ENCODE data around the gene ENGASE.

The ENGASE gene

GRCh38 chr17:79126139-79126538, 51.5 kb downstream of the ENGASE start:
- Mint-ChIP-seq H3K9me3 (no peaks in the 10 kb centered on the region), H3K27ac (no peak overlapping the region), H3K36me3 (no peaks in the 10 kb centered on the region), H3K4me3 (no peak overlapping the region), H3K27me3 (peaks cover 15% of the 10 kb centered on the region), H3K4me1 (no peaks in the 10 kb centered on the region)
- DNase-seq (ENCODE audit: low spot score in 2 of 2) (no peak), ATAC-seq (ENCODE audit: low read depth) (no peak)

GRCh38 chr17:79127534-79128135, 53.0 kb downstream of the ENGASE start:
- no peaks in the 10 kb centered on the region for H3K36me3 Mint-ChIP-seq

GRCh38 chr17:79129523-79129922, 54.9 kb downstream of the ENGASE start:
- Mint-ChIP-seq H3K4me3 (no peak overlapping the region), H3K27me3 (peaks cover 21% of the 10 kb centered on the region), H3K4me1 (no peaks in the 10 kb centered on the region), H3K9me3 (no peaks in the 10 kb centered on the region), H3K27ac (no peak overlapping the region), H3K36me3 (no peaks in the 10 kb centered on the region)
- ATAC-seq (ENCODE audit: low read depth) (no peak), DNase-seq (ENCODE audit: low spot score in 2 of 2) (no peak)

More at GRCh38 chr17:79127534-79128135, 53.0 kb downstream of the ENGASE start:
- no peak for ATAC-seq (ENCODE audit: low read depth)
- no peaks in the 10 kb centered on the region for H3K9me3 Mint-ChIP-seq
- no peak overlapping the region for H3K4me3 Mint-ChIP-seq
- H3K4me1 Mint-ChIP-seq: no peaks in the 10 kb centered on the region
- no peak overlapping the region for H3K27ac Mint-ChIP-seq
- H3K27me3 Mint-ChIP-seq: peaks cover 18% of the 10 kb centered on the region
- DNase-seq (ENCODE audit: low spot score in 2 of 2): no peak

- Mint-ChIP-seq H3K4me3 (no peak overlapping the region), H3K9me3 (no peaks in the 10 kb centered on the region), H3K36me3 (no peaks in the 10 kb centered on the region), H3K4me1 (no peaks in the 10 kb centered on the region), H3K27ac (no peak overlapping the region), H3K27me3 (peaks cover 21% of the 10 kb centered on the region)
- ATAC-seq (ENCODE audit: low read depth) (no peak), DNase-seq (ENCODE audit: low spot score in 2 of 2) (no peak)
Measured at GRCh38 chr17:79130536-79131273, 56.1 kb downstream of the ENGASE start.

- Mint-ChIP-seq H3K27ac (no peak overlapping the region), H3K4me1 (no peaks in the 10 kb centered on the region), H3K36me3 (no peaks in the 10 kb centered on the region), H3K4me3 (no peak overlapping the region), H3K27me3 (peaks cover 23% of the 10 kb centered on the region), H3K9me3 (no peaks in the 10 kb centered on the region)
- DNase-seq (ENCODE audit: low spot score in 2 of 2) (no peak), ATAC-seq (ENCODE audit: low read depth) (no peak)
Measured at GRCh38 chr17:79131274-79131635, 56.6 kb downstream of the ENGASE start.

- Mint-ChIP-seq H3K4me3 (no peak overlapping the region), H3K4me1 (no peaks in the 10 kb centered on the region), H3K36me3 (no peaks in the 10 kb centered on the region), H3K9me3 (no peaks in the 10 kb centered on the region), H3K27ac (no peak overlapping the region), H3K27me3 (peaks cover 23% of the 10 kb centered on the region)
- no peak for ATAC-seq (ENCODE audit: low read depth)
- no peak for DNase-seq (ENCODE audit: low spot score in 2 of 2)
Measured at GRCh38 chr17:79131701-79132100, 57.1 kb downstream of the ENGASE start.

GRCh38 chr17:79132271-79133064, 57.8 kb downstream of the ENGASE start:
- H3K4me3 Mint-ChIP-seq: no peak overlapping the region
- no peaks in the 10 kb centered on the region for H3K36me3 Mint-ChIP-seq
- DNase-seq (ENCODE audit: low spot score in 2 of 2) (no peak), ATAC-seq (ENCODE audit: low read depth) (no peak)
- H3K27ac Mint-ChIP-seq: no peak overlapping the region
- H3K27me3 Mint-ChIP-seq: peaks cover 18% of the 10 kb centered on the region
- H3K4me1 Mint-ChIP-seq: no peaks in the 10 kb centered on the region
- H3K9me3 Mint-ChIP-seq: no peaks in the 10 kb centered on the region

GRCh38 chr17:79133214-79133613, 58.6 kb downstream of the ENGASE start:
- peaks cover under 1% of the 10 kb centered on the region for H3K9me3 Mint-ChIP-seq
- no peak for ATAC-seq (ENCODE audit: low read depth)
- H3K36me3 Mint-ChIP-seq: no peaks in the 10 kb centered on the region
- H3K27me3 Mint-ChIP-seq: peaks cover 19% of the 10 kb centered on the region
- H3K27ac Mint-ChIP-seq: no peak overlapping the region
- H3K4me1 Mint-ChIP-seq: no peaks in the 10 kb centered on the region
- H3K4me3 Mint-ChIP-seq: no peak overlapping the region
- DNase-seq (ENCODE audit: low spot score in 2 of 2): no peak

GRCh38 chr17:79133985-79134384, 59.4 kb downstream of the ENGASE start:
- Mint-ChIP-seq H3K27me3 (peaks cover 24% of the 10 kb centered on the region), H3K27ac (no peak overlapping the region)

GRCh38 chr17:79135011-79135410, 60.4 kb downstream of the ENGASE start:
- peaks cover 9% of the 10 kb centered on the region for H3K9me3 Mint-ChIP-seq
- DNase-seq (ENCODE audit: low spot score in 2 of 2) (no peak), ATAC-seq (ENCODE audit: low read depth) (no peak)
- H3K36me3 Mint-ChIP-seq: no peaks in the 10 kb centered on the region
- no peaks in the 10 kb centered on the region for H3K4me1 Mint-ChIP-seq
- peaks cover 24% of the 10 kb centered on the region for H3K27me3 Mint-ChIP-seq
- no peak overlapping the region for H3K4me3 Mint-ChIP-seq
- no peak overlapping the region for H3K27ac Mint-ChIP-seq

More at GRCh38 chr17:79133985-79134384, 59.4 kb downstream of the ENGASE start:
- Mint-ChIP-seq H3K4me3 (no peak overlapping the region), H3K9me3 (peaks cover 8% of the 10 kb centered on the region), H3K36me3 (no peaks in the 10 kb centered on the region), H3K4me1 (no peaks in the 10 kb centered on the region)
- DNase-seq (ENCODE audit: low spot score in 2 of 2) (no peak), ATAC-seq (ENCODE audit: low read depth) (no peak)

GRCh38 chr17:79135628-79136405, 61.2 kb downstream of the ENGASE start:
- ATAC-seq (ENCODE audit: low read depth) (no peak), DNase-seq (ENCODE audit: low spot score in 2 of 2) (no peak)
- peaks cover 9% of the 10 kb centered on the region for H3K9me3 Mint-ChIP-seq
- H3K4me3 Mint-ChIP-seq: no peak overlapping the region
- H3K27ac Mint-ChIP-seq: no peak overlapping the region
- H3K27me3 Mint-ChIP-seq: peaks cover 23% of the 10 kb centered on the region
- no peaks in the 10 kb centered on the region for H3K4me1 Mint-ChIP-seq
- H3K36me3 Mint-ChIP-seq: no peaks in the 10 kb centered on the region
